GM19438 (cell line): ENCODE measurements around the gene ZNF107.
"Not testable (repeated sequence)": the region's sequence is repeated elsewhere in the genome, so short reads cannot be mapped to it uniquely, and the experiment has no call there.

ENCODE experiments used
- ATAC-seq: cut with Tn5 transposase; IDR thresholded peaks from one replicate; pipeline ENCODE4 v1.9.1; 2021; ENCODE audit warnings: low read depth; ENCODE audit not compliant: unreplicated experiment

Gene ZNF107

DNA sequence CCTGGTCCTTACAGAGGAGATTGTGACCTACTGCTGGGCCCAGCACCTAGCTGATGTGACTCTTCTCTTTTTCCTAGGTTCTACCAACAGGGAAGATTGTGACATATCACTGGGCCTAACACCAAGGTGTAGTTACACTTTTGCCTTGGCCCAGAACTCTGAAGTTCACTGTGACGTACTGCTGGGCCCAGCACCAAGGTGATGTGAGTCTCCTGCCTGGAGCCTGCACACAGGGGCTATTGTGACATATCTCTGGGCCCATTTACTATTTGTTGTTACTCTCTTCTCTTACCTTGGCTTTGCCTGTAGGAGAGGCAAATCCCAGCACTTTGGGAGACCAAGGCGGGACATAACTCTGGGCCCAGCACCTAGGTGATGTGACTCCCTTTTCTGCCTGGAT, 23.1 kb upstream of the ZNF107 start:
- ATAC-seq = no peak

DNA sequence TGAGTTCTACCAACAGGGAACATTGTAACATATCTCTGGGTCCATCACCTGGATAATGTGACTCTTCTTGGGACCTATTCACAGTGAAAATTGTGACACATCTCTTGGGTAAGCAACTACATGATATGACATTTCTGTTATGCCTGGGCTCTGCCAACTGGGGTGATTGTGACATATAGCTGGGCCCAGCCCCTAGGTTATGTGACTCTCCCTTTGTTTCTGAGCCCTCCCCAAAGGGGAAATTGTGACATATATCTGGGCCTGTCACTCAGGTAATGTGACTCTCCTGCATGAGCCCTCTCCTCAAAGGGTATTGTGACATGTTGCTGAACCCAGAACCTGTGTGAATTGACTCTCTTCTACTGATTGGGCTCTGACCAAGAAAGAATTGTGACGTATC, 22.4 kb upstream of the ZNF107 start:
- no peak for ATAC-seq

DNA sequence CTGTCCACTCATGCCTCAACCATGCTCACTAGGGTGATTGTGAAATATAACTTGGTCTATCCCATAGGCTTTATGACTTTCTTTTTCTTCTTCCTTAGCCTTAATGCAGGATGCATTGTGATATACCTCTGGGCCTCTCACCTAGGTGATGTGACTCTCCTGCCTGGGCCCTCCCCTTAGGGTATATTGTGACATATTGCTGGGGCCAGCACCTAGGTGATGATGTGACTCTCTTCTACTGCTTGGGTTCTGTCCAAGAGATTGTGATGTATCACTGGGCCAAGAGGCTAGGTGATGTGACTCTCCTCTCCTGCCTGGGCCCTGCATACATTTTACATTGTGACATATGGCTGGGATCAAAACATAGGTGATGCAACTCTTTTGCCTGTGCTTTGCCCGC, 14.7 kb upstream of the ZNF107 start:
- ATAC-seq = no peak

DNA sequence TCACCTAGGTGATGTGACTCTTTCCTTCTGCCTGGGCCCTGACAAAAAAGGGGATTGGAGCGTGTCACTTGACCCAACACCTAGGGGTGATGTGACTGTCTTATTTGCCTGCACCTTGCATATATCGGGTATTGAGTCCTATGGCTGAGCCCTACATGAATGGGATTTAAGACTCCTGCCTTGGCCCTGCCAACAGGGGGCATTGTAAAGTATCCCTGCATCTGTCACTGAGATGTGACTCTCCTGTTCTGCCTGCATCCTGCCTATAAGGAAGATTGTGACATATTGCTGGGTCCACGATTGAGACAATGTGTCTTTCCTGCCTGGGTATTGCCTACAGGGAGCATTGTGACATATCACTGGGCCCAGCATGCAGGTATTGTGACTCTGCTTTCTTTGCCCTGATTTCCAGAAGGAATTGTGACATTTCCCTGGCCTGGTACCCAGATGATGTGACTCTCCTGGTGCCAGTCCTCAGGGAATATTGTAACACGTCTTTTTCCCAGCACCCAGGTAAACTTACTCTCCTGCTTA, 14.2 kb upstream of the ZNF107 start:
- no peak for ATAC-seq

DNA sequence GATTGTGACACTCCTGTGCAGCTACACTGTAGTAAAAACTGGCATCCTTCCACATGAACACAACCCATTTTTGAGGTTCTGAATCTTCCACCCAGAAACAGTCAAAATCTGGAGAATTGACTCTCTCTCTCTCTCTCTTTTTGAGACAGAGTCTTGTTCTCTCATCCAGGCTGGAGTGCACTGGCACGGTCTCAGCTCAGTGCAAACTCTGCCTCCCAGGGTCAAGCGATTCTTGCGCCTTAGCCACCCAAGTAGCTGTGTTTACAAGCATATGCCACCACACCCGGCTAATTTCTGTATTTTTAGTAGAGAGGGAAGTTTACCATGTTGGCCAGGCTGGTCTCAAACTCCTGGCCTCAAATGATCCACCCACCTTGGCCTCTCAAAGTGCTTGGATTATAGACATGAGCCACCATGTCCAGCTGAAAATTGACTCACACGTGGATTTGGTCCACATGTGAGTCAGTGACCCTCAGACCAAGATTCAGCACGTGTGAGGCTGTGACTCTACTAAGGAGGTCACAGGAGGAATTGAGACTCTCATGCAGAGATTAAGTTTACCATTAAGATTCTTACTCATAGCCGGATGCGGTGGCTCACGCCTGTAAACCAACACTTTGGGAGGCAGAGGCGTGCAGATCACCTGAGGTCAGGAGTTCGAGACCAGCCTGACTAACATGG, 12.1 kb upstream of the ZNF107 start:
- ATAC-seq = no peak

DNA sequence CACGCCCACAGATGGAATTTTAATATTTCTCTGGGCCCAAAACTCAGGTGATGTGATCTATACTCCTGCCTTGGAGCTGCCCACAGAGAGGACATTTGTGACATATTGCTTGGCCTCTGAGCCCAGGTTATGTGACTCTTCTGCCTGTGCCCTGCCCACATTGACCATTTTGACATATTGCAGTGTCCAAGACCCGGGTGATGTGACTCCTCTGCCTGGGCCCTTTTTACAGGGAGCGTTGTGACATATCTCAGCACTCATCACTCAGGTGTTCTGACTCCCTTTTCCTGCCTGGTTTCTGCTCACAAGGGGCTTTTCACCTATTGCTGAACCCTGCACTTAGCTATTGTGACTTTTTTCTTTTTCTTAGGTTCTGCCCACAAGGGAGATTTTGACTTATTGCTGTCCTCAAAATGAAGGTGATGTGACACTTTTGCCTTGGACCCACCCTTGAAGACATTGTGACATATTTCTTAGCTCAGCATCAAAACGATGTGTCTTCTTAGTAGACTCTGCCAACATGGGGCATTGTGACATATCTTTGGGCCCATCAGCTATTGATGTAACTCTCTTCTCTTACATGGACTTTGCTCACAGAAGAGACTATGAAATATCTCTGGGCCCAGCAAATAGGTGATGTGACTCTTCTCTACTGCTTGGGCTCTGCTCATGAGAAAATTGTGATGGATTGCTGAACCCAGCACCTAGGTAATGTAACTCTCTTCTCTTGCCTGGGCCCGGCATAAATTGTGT, 11.0 kb upstream of the ZNF107 start:
- ATAC-seq = no peak

DNA sequence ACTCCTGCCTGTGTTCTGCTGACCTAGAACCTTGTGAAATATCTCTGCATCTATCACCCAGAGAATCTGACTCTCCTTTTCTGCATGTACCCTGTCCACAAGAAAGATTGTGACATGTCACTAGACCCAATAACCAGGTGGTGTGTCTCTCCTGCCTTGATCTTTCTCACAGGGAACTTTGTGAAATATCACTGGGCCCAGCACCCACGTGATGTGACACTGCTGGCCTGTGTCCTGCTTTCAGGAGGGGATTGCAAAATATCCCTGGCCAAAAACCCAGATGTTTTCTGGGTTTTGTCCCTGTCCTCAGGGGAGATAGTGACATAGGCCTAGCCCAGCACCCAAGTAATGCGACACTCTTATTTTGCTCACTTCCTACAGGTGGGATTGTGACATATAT, 10.1 kb upstream of the ZNF107 start:
- ATAC-seq = no peak

DNA sequence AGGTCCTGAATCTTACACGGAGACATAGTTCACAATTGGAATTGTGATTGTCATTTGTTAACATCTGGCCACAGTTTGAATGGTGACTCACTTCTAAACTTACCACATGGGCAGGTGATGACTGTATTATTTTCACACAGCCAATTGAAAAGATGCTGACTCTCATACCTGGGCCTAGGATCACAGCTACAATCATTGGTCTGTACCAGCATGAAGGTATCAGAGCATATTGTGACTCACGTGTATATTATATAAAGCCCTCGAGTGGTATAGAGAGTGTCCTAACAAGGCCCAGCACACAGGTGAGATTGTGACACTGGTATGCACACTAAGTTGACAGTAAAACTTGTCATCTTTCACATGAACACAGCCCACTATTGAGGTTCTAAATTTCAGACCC, 9.4 kb upstream of the ZNF107 start:
- ATAC-seq = no peak

DNA sequence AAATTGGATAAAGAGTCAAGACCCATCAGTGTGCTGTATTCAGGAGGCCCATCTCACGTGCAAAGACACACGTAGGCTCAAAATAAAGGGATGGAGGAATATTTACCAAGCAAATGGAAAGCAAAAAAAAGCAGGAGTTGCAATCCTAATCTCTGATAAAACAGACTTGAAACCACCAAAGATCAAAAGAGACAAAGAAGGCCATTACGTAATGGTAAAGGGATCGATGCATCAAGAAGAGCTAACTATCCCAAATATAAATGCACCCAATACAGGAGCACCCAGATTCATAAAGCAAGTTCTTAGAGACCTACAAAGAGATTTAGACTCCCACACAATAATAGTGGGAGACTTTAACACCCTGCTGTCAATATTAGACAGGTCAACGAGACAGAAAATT, 3.8 kb upstream of the ZNF107 start:
- ATAC-seq = not testable (repeated sequence)

DNA sequence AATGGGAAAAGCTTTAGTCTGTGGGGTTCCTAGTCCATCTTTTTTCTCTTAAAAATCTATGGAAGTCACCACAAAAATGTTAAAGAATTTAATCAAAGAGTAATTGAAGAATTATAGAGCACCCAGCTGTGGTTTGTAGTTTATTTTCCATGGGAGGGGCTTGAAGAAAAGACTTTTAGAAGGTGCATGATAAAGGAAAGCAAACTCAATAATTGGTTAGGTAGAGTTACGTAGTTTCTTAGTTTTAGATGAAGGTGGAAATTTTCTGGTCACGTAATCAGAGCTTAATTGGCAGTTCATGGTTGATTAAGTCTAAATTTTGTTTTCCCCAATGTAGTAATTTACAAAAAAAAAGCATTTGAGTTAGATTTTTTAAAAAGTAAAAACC, 724 bp downstream of the ZNF107 start:
- no peak for ATAC-seq

DNA sequence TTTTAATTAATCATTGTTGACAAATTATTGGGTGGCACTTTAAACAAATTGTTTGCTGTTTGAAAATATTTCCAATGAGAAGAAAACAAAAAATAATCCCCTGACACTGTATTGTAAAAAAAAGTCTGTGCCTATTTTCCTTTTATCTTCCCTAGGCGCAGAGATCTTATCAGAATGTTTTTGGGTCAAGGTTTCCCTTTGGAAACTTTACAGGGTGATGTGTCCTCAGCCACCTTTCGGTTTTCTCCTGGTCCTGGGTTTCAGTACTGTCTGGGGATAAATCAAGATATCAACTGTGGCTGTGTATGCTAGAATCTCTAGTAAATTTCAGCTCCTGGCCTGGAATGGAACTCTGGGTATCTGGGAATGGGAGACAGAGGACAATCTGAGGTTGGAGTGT, 1.4 kb downstream of the ZNF107 start:
- no peak for ATAC-seq

DNA sequence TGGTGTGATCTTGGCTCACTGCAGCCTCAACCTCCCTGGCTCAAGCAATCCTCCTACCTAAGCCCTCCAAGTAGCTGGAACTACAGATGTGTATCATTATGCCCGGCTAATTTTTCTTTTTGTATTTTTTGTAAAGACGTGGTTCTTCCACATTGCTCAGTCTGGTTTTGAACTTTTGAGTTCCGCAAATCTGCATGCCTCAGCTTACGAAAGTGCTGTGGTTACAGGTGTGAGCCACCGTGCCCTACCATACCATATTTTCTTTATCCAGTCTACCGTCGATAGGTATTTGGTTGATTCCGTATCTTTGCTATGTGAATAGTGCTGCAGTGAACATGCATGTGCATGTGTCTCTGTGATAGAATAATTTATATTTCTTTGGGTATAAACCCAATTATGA, 6.5 kb downstream of the ZNF107 start:
- ATAC-seq = no peak

DNA sequence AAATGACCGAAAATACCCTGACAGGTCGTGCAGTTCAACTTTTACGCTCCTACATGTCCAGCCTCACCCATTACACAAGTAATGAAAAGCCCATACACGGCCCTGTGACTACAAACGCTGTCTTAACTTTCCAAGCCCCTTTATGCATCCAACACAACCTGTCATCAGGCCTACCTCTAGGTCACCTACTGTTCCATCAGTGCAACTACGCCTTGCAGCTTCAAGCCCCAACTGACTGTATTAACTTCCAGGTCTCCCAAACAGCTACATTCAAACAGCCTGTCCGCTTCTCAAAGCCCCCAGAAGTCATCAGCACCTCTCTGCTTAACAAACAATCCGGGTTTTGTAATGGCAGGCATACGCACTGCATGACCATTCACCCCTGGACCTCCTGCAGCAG, 19.2 kb downstream of the ZNF107 start:
- ATAC-seq = no peak

DNA sequence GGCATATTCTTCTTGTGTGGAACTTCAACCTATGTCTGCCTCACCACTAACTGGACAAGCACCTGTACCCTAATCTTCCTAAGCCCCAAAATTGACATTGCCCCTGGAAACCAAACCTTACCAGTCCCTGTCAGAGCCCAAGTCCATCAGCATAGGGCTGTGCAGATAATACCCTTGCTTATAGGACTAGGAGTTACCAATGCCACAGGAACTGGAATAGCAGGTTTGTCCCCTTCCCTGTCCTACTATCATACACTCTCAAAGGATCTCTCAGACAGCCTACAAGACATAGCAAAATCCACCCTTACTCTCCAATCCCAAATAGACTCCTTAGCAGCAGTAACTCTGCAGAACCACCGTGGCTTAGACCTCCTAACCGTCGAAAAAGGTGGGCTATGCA, 19.8 kb downstream of the ZNF107 start:
- no peak for ATAC-seq

DNA sequence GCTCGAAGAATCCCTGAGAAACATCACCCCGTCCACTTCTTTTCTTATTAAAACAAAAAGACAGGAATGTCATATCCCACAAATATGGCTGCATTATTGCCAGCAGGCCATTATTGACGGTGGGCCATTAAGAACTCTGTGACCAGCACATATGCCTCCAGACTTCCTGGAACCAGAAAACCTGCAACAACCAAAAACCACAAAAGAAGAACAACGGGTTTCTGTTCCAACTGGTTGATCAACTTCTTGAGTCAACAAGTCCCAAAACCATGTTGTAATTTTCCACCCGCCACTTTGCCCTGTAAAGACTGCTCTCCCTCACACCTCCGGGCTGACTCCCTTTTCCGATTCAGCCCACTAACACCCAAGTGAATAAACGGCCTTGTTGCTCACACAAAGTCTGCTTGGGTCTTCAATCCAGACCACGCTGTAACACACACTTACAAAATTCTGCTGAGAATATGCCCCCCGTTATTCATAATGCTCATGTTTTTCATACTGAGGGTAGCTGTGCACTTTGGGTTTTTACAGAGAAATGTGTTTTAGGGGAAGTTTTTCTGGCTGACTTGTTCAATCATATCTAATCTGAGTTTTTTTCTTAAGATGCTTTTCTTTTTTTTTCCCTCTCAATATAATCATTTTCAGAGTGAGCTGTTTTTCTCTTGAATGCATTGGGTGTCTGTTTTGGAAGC, 20.7 kb downstream of the ZNF107 start:
- ATAC-seq = no peak

DNA sequence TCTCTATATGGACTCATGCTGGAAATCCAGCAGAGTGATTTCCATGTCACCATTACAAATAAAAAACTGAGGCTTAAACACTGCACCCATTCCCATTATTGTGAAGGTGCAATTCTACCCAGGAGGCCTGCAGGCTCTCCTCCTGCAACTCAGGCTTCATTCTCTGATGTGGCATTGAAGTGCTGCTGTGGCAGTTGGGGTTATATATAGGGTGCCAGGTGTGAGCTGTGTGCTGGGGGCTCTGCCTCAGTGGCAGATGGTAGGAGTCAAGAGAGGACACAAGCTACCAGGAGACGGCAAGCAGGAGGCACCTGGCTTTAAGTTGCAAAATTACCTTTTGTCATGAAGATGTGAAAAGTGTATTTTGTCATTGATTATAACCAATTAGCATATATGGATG, 21.3 kb downstream of the ZNF107 start:
- ATAC-seq = no peak

DNA sequence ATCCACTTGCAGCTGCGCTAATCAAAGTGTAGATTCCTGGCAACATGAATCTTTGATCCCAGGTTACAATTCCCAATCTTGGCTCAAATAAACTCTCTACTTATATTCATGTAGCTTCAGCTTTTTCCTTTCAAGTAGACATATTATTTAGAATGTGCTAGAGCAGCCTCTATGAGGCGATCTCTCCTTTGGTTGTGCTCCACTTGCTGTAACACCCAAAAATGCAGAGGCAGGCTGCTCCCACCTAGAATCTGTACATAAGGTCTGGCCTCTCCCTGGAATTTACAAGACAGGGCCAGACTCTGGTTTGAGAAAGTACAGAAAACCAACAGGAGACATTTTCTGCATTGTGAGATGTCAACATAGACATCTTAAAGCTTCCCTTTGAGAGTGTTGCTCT, 23.1 kb downstream of the ZNF107 start:
- no peak for ATAC-seq

DNA sequence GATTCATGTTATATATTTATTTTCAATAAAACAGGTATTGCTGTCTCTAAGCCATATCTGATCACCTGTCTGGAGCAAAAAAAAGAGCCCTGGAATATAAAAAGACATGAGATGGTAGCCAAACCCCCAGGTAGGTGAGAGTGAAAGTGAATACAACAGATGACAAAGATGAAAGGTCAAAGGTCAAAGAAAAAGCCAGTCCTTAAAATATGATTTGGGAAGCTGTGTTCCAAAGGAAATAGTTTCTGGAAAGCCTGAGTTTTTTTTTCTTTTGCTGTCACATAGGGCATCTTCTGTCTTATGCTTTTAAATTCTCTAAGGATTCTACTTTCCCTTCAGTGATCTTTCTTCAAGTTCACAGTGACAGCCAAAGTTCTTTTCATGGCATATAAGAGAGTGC, 25.9 kb downstream of the ZNF107 start:
- ATAC-seq = no peak

DNA sequence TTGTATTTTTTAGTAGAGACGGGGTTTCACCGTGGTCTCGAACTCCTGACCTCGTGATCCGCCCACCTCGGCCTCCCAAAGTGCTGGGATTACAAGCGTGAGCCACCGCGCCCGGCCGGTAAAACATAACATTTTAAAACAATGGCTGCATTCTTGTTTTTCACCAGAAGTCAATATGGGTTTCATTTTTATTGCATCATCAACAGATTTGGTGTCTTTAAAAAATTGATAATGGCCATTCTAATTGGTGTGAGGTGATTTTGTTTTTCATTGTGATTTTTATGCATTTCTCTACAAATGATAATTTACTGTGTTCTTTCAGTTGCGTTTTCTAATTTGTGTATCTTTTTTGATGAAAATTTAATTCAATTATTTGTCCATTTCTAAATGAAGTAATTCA, 31.9 kb downstream of the ZNF107 start:
- ATAC-seq = not testable (repeated sequence)

DNA sequence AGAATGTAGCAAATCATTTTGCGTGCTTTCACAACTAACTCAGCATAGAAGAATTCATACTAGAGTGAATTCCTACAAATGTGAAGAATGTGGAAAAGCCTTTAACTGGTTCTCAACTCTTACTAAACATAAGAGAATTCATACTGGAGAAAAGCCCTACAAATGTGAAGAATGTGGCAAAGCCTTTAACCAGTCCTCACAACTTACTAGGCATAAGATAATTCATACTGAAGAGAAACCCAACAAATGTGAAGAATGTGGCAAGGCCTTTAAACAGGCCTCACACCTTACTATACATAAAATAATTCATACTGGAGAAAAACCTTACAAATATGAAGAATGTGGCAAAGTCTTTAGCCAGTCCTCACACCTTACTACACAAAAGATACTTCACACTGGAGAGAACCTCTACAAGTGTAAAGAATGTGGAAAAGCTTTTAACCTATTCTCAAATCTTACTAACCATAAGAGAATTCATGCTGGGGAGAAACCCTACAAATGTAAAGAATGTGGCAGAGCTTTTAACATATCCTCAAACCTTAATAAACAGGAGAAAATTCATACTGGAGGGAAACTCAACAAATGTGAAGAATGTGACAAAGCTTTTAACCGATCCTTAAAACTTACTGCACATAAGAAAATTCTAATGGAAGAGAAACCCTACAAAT, 40.8 kb downstream of the ZNF107 start:
- no peak for ATAC-seq

DNA sequence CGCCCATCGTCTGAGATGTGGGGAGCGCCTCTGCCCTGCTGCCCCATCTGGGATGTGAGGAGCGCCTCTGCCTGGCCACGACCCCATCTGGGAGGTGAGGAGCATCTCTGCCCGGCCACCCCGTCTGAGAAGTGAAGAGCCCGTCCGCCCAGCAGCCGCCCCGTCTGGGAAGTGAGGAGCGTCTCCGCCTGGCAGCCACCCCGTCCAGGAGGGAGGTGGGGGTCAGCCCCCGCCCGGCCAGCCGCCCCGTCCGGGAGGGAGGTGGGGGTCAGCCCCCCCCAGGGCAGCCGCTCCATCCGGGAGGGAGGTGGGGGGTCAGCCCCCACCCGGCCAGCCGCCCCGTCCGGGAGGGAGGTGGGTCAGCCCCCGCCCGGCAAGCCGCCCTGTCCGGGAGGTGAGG, 52.0 kb downstream of the ZNF107 start:
- ATAC-seq = not testable (repeated sequence)
